Kidney tubule cell (primary cell): ENCODE results near the gene CYP4B1.

Source experiments
- DNase-seq: peaks from one replicate; pipeline ENCODE4 v3.0.0-alpha.2; 2018; ENCODE audit warnings: low spot score

CYP4B1 gene

GRCh38 chr1:46797696-46798470, 963 bp upstream of the CYP4B1 start:
- DNase-seq = no peak

- DNase-seq = no peak
These were observed 1.9 kb downstream of the CYP4B1 start for GRCh38 chr1:46800742-46801141.

GRCh38 chr1:46801323-46802055, 2.6 kb downstream of the CYP4B1 start:
- no peak for DNase-seq

- no peak for DNase-seq
These were observed 3.2 kb downstream of the CYP4B1 start for GRCh38 chr1:46802081-46802480.

- DNase-seq = no peak
These were observed 4.2 kb downstream of the CYP4B1 start for GRCh38 chr1:46802901-46803574.

- peak; percentile 18 for DNase-seq
These were observed 5.4 kb downstream of the CYP4B1 start for GRCh38 chr1:46804027-46804889.

- peak; percentile 75 for DNase-seq
These were observed 6.1 kb downstream of the CYP4B1 start for GRCh38 chr1:46804926-46805325.

- DNase-seq = no peak
These were observed 6.9 kb downstream of the CYP4B1 start for GRCh38 chr1:46805755-46806154.

- peak; percentile 25 for DNase-seq
These were observed 7.6 kb downstream of the CYP4B1 start for GRCh38 chr1:46806196-46807020.

- no peak for DNase-seq
These were observed 8.5 kb downstream of the CYP4B1 start for GRCh38 chr1:46807046-46807972.

- DNase-seq = no peak
These were observed 10.2 kb downstream of the CYP4B1 start for GRCh38 chr1:46809071-46809470.

GRCh38 chr1:46809904-46810303, 11.1 kb downstream of the CYP4B1 start:
- no peak for DNase-seq

- no peak for DNase-seq
These were observed 11.8 kb downstream of the CYP4B1 start for GRCh38 chr1:46810596-46810995.

GRCh38 chr1:46811053-46811452, 12.2 kb downstream of the CYP4B1 start:
- DNase-seq = no peak

- DNase-seq = no peak
These were observed 13.5 kb downstream of the CYP4B1 start for GRCh38 chr1:46812065-46812963.

- DNase-seq = no peak
These were observed 14.4 kb downstream of the CYP4B1 start for GRCh38 chr1:46812996-46813857.

GRCh38 chr1:46813858-46814396, 15.1 kb downstream of the CYP4B1 start:
- DNase-seq = no peak

GRCh38 chr1:46815133-46815532, 16.3 kb downstream of the CYP4B1 start:
- DNase-seq = no peak
